Left kidney (tissue), 2 donors: ENCODE results near the gene PDPK1. TPM values are rescaled to one million over a fixed set of nuclear protein-coding genes. Genes with fewer than 3 reads are reported as not detected.
A peak's percentile ranks its signal among the peaks of the same experiment; 100 is the strongest.

Experiments used
- DNase-seq: peaks from one replicate; pipeline ENCODE4 v3.0.0-alpha.2; 2013
- polyA plus RNA-seq: library from polyadenylated mRNA; unstranded; fragments of 120-200 nt; gene quantifications from one replicate; pipeline ENCODE4 v1.2.1, GENCODE V29; 2013; ENCODE audit not compliant: insufficient read length

The PDPK1 gene
- polyA plus RNA-seq, 1 donor: 58.4 TPM

- no peak for DNase-seq
Measured at GRCh38 chr16:2501946-2502895, 35.6 kb upstream of the PDPK1 start.

- DNase-seq: no peak
Measured at GRCh38 chr16:2505695-2506094, 32.1 kb upstream of the PDPK1 start.

DNA sequence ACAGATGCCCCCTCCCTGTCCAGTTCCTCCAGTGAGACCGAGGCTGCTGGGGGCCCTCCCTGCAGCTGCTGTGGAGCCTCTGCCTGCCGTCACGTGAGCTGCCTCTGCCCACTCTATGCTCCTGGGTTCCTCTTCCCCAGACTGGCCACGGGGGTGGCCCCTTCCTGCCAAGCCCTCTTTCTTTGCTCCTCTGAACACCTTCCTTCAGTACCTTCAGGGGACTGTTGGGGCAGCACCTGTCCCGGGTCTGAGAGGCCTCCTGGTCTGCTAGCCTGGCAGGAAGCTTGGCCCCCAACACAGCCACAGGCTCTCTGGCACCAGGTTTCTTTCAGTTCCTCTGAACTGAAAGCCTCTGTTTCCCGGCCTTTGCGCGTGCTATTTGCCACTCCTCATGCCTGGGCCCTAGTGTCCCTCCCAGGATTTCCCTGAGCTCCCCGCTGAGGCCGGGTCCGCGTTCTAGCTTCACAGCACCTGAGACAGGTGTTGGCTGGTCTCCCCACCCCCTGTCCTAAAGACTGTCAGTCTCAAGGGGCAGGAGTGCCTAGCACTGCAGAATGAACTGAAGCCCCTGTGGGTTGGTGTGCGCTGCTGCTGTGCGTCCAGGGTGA is 30.7 kb upstream of the PDPK1 start:
- no peak for DNase-seq

GRCh38 chr16:2507665-2508064 is 30.2 kb upstream of the PDPK1 start:
- no peak for DNase-seq

GRCh38 chr16:2508722-2509400 is 29.0 kb upstream of the PDPK1 start:
- DNase-seq: no peak

- no peak for DNase-seq
Measured at GRCh38 chr16:2511128-2511800, 26.6 kb upstream of the PDPK1 start.

GRCh38 chr16:2511996-2512734 is 25.7 kb upstream of the PDPK1 start:
- DNase-seq: no peak

GRCh38 chr16:2512735-2513404 is 25.0 kb upstream of the PDPK1 start:
- no peak for DNase-seq

DNA sequence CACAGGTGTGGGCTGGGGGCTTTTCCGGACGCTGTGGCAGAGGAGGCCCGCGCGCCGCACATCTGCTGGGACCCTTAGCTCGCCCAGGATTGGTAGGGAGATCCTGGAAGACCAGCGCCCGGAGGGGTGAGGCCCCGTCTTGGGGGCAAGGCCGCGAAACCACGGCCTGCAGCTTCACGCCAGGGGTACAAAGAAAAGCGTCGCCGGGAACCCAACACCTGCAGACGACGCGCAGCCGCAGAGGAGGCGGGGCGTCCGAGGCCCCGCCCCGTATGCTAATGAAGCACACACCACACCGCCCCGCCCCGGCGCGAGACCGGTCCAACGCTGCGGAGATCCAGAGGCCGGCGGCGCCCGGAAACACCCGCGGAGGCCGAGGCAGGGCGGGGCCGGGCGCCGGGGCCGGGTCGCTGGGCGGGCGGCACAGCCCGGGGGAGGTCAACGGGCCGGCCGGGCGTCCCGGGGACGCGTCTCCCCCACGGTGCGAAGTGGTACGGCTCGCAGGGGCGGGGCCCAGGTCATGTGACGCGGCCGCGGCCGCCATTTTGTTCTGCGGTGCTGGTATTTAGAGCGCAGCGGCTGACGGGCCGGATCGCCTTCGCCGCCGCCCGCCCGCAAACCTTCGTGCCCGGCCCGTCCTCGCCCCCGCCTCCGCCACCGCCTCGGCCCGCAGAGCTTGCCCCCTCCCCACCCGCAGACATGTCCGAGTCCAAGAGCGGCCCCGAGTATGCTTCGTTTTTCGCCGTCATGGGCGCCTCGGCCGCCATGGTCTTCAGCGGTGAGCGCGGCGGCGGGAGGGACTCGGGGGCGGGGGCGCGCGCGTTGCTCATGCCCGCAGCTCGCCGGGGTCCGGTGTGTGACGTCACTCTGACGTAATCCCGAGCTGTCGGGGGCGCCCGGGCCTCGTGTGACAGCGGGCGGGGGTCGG is 24.2 kb upstream of the PDPK1 start, which contains the start of gene ATP6V0C:
Gene ATP6V0C (plus strand): TSS at position 548 of the 928 bp plus-strand sequence. CDS start 152 bp downstream, at position 700.
- peak; percentile 89 for DNase-seq

GRCh38 chr16:2514333-2515179 is 23.3 kb upstream of the PDPK1 start:
- DNase-seq: no peak

DNA sequence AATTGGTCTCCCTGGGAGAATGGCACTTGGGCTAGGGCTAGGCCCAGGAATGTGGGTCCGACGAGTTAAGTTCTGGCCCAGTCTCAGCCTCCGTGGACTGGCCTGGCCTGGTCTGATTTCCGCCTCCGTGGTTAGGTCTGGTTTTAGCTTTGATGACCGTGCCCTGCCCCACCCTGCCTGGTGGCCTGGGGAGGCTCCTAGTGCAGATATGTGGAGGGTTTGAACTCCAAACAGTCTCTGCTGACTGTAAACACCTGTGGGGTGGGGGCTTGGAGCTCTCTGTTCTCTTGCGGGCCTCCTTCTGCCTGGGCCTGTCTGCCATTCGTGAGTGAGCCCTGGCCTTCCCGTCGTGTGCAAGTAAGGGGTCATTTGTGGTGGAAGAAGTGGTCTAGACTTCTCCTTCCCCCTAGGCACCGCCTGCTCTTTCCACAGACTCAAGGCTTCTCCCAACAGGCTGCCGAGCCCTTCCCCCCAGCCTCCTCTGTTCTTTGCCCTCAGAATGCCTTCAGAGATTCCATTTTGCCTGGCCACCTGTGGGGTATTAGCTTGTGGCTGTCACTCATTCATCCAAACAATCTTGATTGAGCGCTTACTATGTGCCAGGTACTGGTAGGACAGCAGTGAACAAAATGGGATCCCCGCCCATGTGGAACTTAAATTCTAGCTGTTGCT is 22.5 kb upstream of the PDPK1 start:
- DNase-seq: no peak

DNA sequence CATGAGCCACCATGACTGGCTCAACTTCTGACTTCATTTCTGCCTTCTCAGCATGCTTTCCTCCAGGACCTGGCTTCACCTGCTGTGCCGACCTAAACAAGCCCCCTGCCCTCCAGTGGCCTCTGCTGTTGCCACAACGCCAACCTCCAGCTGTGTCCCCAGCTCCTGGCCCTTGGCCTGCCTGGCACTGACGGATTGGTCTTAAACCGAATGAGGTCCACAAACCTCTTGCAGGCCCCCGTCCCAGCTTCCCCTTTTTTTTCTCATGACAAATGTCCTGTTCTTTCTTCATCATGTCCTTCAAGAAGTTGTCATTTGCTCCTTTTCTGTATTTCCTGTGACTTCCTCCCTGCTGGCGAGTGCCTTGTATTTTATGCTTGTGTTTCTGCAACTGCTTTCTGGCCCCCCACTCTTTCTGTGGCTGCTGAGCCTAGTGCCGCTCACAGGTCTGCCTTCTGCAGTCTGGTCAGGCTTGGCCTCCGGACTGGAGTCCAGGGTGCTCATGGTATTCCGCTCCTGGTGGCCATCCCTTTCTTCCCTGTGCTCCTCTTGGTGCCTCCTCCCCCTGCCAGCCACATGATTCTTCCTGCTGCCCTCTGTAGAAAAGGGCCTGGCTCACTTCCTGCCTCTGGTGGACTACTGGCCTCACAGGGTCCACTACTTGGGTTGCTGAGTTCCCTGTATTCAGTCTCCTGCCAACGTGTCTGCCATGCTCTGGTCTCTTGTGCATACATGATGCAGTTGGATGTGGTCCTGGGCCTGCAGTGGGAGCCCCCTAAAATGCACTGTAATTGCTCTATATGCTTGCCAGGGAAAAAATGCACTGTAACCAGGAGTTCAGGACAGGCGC is 21.2 kb upstream of the PDPK1 start:
- DNase-seq: no peak

DNA sequence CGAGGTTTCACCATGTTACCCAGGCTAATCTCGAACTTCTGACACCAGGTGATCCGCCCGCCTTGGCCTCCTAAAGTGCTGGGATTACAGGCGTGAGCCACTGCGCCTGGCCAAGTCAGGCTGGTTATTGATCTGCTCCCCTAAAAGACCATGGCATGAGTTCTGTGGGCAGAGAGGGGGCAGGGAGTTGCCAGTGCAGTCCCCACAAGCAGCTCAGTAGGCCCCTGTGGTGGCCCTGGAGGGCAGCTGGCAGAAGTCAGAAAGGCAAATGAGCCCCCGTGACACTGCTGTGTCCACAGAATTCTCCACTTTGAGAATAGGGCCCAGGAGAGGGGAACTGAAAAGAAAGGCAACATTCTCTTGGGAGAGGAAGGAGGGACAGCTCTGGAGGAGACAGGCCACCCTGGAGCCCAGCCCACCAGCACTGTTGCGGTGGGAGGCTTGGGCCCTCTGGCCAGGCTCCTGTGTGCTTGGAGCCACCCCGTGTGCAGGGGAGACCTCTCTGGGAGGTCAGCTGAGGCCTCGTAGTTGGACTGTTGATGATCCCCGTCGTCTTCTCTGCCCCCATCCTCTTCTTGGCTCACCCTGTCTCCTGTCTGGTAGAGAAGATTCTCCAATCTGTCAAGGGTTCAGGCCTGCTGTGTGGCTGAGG is 19.7 kb upstream of the PDPK1 start:
- DNase-seq: no peak

DNA sequence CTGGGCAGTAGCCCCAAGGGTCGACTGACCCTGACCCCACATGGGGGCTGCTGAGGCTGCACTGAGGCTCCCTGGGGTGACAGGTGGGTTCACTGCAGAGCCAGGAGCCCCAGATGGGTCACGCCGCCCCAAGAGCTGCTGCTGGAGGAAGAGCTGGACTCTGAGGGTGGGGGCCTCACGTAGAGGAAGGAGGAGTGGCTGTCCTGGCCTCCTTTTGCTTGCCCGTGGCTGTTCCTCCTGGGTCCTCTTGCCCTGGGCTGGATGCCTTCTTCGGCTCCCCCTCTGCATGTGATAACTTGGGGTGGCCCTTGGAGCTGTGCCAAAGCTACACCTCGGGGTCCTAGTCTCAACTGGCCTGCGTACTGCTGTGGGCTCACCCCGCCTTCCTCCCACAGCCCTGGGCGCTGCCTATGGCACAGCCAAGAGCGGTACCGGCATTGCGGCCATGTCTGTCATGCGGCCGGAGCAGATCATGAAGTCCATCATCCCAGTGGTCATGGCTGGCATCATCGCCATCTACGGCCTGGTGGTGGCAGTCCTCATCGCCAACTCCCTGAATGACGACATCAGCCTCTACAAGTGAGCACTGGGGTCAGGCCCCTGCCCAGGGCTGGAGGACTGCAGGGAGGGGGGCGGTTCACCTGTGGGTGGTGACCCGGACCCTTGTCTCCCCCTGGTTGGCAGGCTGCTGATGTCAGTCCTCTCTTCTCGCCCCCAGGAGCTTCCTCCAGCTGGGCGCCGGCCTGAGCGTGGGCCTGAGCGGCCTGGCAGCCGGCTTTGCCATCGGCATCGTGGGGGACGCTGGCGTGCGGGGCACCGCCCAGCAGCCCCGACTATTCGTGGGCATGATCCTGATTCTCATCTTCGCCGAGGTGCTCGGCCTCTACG is 18.8 kb upstream of the PDPK1 start:
- DNase-seq: no peak

DNA sequence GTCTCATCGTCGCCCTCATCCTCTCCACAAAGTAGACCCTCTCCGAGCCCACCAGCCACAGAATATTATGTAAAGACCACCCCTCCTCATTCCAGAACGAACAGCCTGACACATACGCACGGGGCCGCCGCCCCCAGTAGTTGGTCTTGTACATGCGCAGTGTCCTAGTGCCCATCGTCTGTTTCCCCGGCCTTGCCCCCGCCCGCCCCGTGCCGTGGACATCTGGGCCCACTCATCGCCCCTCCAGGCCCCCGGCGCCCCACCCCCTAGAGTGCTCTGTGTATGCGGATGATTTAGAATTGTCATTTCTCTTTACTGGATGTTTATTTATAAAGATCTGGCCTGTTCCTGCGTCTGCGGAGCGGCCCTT is 18.1 kb upstream of the PDPK1 start:
- DNase-seq: no peak
